K562 (cell line): ENCODE results near the gene ANKRD16. TPM values are rescaled to one million over a fixed set of nuclear protein-coding genes. Genes with fewer than 3 reads are reported as not detected.
A peak's percentile ranks its signal among the peaks of the same experiment; 100 is the strongest.

Experiments
- ATF6 ChIP-seq: sonication (generic); formaldehyde crosslinking; IDR thresholded peaks from 2 replicates; pipeline ENCODE4 v1.4.0; 2020; ENCODE audit warnings: mild to moderate bottlenecking, missing genetic modification reagents
- E2F1 ChIP-seq: sonication (generic); formaldehyde crosslinking; IDR thresholded peaks from 2 replicates; pipeline ENCODE4 v1.8.1; 2023; ENCODE audit warnings: mild to moderate bottlenecking, missing genetic modification reagents, moderate library complexity
- ELF4 ChIP-seq: fragments of 450-650 bp; formaldehyde crosslinking; IDR thresholded peaks from 2 replicates; pipeline ENCODE4 v1.4.0; 2022; ENCODE audit warnings: missing genetic modification characterization
- JUNB ChIP-seq: fragments of 450-650 bp; formaldehyde crosslinking; conservative IDR thresholded peaks from 2 replicates; pipeline ENCODE4 v1.4.0; 2020; ENCODE audit warnings: mild to moderate bottlenecking
- KAT7 ChIP-seq: sonication (generic); formaldehyde crosslinking; IDR thresholded peaks from 2 replicates; pipeline ENCODE4 v1.8.0; 2022; ENCODE audit warnings: missing genetic modification reagents, mild to moderate bottlenecking, borderline replicate concordance
- KDM5B ChIP-seq: fragments of 200-600 bp; sonication (generic); IDR thresholded peaks from 2 replicates; pipeline ENCODE4 v1.6.1; 2012; ENCODE audit warnings: low read depth, mild to moderate bottlenecking, moderate library complexity, low read length, control low read depth, inconsistent platforms; ENCODE audit not compliant: insufficient replicate concordance
- KLF1 ChIP-seq: fragments of 450-650 bp; IDR thresholded peaks from 2 replicates; pipeline ENCODE4 v1.6.1; 2016; ENCODE audit warnings: missing genetic modification characterization, missing compliant biosample characterization
- MNT ChIP-seq, 2 experiments: fragments of 450-650 bp; conservative IDR thresholded peaks; 2 replicates each; pipeline ENCODE4 v1.6.1; 2017; ENCODE audit warnings: mild to moderate bottlenecking in 2 of 2, moderate library complexity in 2 of 2
- NR2C2 ChIP-seq, 2 experiments: fragments of 200-800 bp in 1 of 2; sonication (Bioruptor generic) in 1 of 2; sonication (generic) in 1 of 2; formaldehyde crosslinking in 1 of 2; IDR thresholded peaks; 2 replicates each; pipeline versions ENCODE4 v1.6.1 to v1.8.0; 2016 to 2022; ENCODE audit warnings: mild to moderate bottlenecking in 1 of 2, missing compliant biosample characterization in 1 of 2, missing genetic modification characterization in 1 of 2, missing genetic modification reagents in 1 of 2
- PHF21A ChIP-seq: fragments of 450-650 bp; IDR thresholded peaks from 2 replicates; pipeline ENCODE4 v1.6.1; 2017; ENCODE audit warnings: low read depth, borderline replicate concordance
- POLR2B ChIP-seq: fragments of 450-650 bp; IDR thresholded peaks from 2 replicates; pipeline ENCODE4 v1.6.1; 2018; ENCODE audit warnings: low read depth; ENCODE audit not compliant: partially characterized antibody
- PRPF4 ChIP-seq: fragments of 200-400 bp; formaldehyde crosslinking; IDR thresholded peaks from one replicate; pipeline ENCODE4 v1.6.1; 2017; ENCODE audit warnings: low read length, low read depth, mild to moderate bottlenecking; ENCODE audit not compliant: insufficient read depth, poor library complexity, severe bottlenecking
- RBM25 ChIP-seq: fragments of 200-400 bp; formaldehyde crosslinking; IDR thresholded peaks from 2 replicates; pipeline ENCODE4 v1.6.1; 2018; ENCODE audit warnings: low read length, low read depth, moderate library complexity; ENCODE audit not compliant: severe bottlenecking
- RNF2 ChIP-seq: sonication (generic); IDR thresholded peaks from 2 replicates; pipeline ENCODE4 v1.6.1; 2016
- SREBF2 ChIP-seq: sonication (generic); formaldehyde crosslinking; IDR thresholded peaks from 2 replicates; pipeline ENCODE4 v1.4.0; 2020; ENCODE audit warnings: mild to moderate bottlenecking, missing genetic modification reagents
- TAF1 ChIP-seq: IDR thresholded peaks from 2 replicates; pipeline ENCODE4 v1.6.1; 2011; ENCODE audit warnings: mild to moderate bottlenecking, low read length, moderate library complexity; ENCODE audit not compliant: insufficient read depth, control insufficient read depth, severe bottlenecking; ENCODE audit errors: extremely low read depth
- ZFX ChIP-seq: sonication (generic); formaldehyde crosslinking; IDR thresholded peaks from 2 replicates; pipeline ENCODE4 v1.8.0; 2022; ENCODE audit warnings: mild to moderate bottlenecking, missing genetic modification reagents, moderate library complexity
- ZNF398 ChIP-seq: fragments of 250-450 bp; sonication (Bioruptor Pico); IDR thresholded peaks from 2 replicates; pipeline ENCODE4 v1.8.0; 2021; ENCODE audit warnings: moderate library complexity, mild to moderate bottlenecking, inconsistent platforms
- ZNF766 ChIP-seq: fragments of 200-800 bp; sonication (Bioruptor generic); conservative IDR thresholded peaks from 2 replicates; pipeline ENCODE4 v1.6.1; 2016; ENCODE audit warnings: missing genetic modification characterization, missing compliant biosample characterization
- polyA plus RNA-seq, 8 experiments: library from polyadenylated mRNA; depleted of rRNA in 4 of 8; stranded (reverse) in 5 of 8; unstranded in 3 of 8; fragments of >200 nt; fragmentation: Nextera tagmentation in 2 of 8; fragmentation: Illumina TruSeq in 1 of 8; extraction: Ambion mirVana in 2 of 8; extraction: Trizol in 1 of 8; gene quantifications; 2 replicates each; pipeline versions ENCODE4 v1.2.1 to v1.2.3, GENCODE V29; 2011 to 2014; ENCODE audit warnings: inconsistent platforms in 1 of 8, missing spikeins in 1 of 8
- total RNA-seq, 7 experiments: library from RNA; depleted of rRNA in 6 of 7; stranded (reverse); fragments of >200 nt in 6 of 7; fragmentation: Illumina TruSeq in 2 of 7; extraction: Trizol in 2 of 7; gene quantifications; 2 replicates each; pipeline versions ENCODE4 v1.2.1 to v1.2.3, GENCODE V29; 2011 to 2021; ENCODE audit warnings: low replicate concordance in 1 of 7

Gene ANKRD16
- total and polyA plus RNA-seq, 9 of the 15 experiments (the other 6 are each of a cell fraction or from before 2014, with no cell fraction given), result 1.5 to 16.0 (median 9.5) TPM

- TF ChIP-seq PRPF4 (peak; percentile 55), ELF4 (CRISPR knock-in tag) (0 out of 2 replicates have a peak, but pooled peaks have one; percentile 39), ZNF766 (CRISPR knock-in tag) (0 out of 2 replicates have a peak, but pooled peaks have one; percentile 28), RNF2 (peak; percentile 34; the same call in 1 of the 2 replicates), KLF1 (peak; percentile 93), SREBF2 (CRISPR knock-in tag) (no peak), E2F1 (CRISPR knock-in tag) (peak; percentile 72), ZFX (CRISPR knock-in tag) (peak; percentile 97), MNT (conservative IDR thresholded peaks at IDR 0.05) (peak; percentile 80 to 87; a peak in 3 of 4 replicates), PHF21A (no peak), KDM5B (peak; percentile 86), TAF1 (peak; percentile 85), KAT7 (CRISPR knock-in tag) (peak; percentile 94; the same call in 1 of the 2 replicates), JUNB (no peak), RBM25 (peak; percentile 100), ATF6 (CRISPR knock-in tag) (0 out of 2 replicates have a peak, but pooled peaks have one; percentile 59), NR2C2 (CRISPR knock-in tag; IDR thresholded peaks at IDR 0.05) (0 out of 2 replicates have a peak, but pooled peaks have one; percentile 57), NR2C2 (tag; IDR thresholded peaks at IDR 0.05) (peak; percentile 77), ZNF398 (CRISPR knock-in tag) (no peak), POLR2B (peak; percentile 66)
Measured at GRCh38 chr10:5889624-5890451, at the start of gene ANKRD16, which contains the start of gene FBH1 (continued).
